Immature natural killer cell (primary cell): Measurements from ENCODE around the gene TAS2R60. TPM values are rescaled to one million over a fixed set of nuclear protein-coding genes. Genes with fewer than 3 reads are reported as not detected.
"Not testable (repeated sequence)": the region's sequence is repeated elsewhere in the genome, so short reads cannot be mapped to it uniquely, and the experiment has no call there.

Source experiments
- DNase-seq, 3 donors: peaks; one replicate each; pipeline ENCODE4 v3.0.0; 2022; ENCODE audit warnings: mixed read lengths in 1 of 3
- H3K27ac Mint-ChIP-seq, 6 donors: one replicate each; pipeline ENCODE4 v1.8.0; 2020; ENCODE audit warnings: mixed read lengths in 6 of 6, mild to moderate bottlenecking in 5 of 6, inconsistent platforms in 4 of 6, moderate library complexity in 3 of 6
- H3K27me3 Mint-ChIP-seq, 3 donors: one replicate each; pipeline ENCODE4 v1.8.0; 2020 to 2021; ENCODE audit warnings: low read depth in 3 of 3, mild to moderate bottlenecking in 3 of 3, mixed read lengths in 3 of 3, moderate library complexity in 3 of 3, inconsistent platforms in 1 of 3
- H3K36me3 Mint-ChIP-seq, 3 donors: one replicate each; pipeline ENCODE4 v1.8.0; 2020; ENCODE audit warnings: mixed read lengths in 3 of 3, inconsistent platforms in 2 of 3, mild to moderate bottlenecking in 2 of 3
- H3K4me1 Mint-ChIP-seq, 2 donors: one replicate each; pipeline ENCODE4 v1.8.0; 2020; ENCODE audit warnings: inconsistent platforms in 2 of 2, mild to moderate bottlenecking in 2 of 2, mixed read lengths in 2 of 2, moderate library complexity in 1 of 2
- H3K4me3 Mint-ChIP-seq, 5 donors: one replicate each; pipeline ENCODE4 v1.8.0; 2020; ENCODE audit warnings: mild to moderate bottlenecking in 5 of 5, mixed read lengths in 5 of 5, inconsistent platforms in 3 of 5, moderate library complexity in 3 of 5
- H3K9me3 Mint-ChIP-seq, 6 donors: one replicate each; pipeline ENCODE4 v1.8.0; 2020; ENCODE audit warnings: mild to moderate bottlenecking in 6 of 6, mixed read lengths in 6 of 6, inconsistent platforms in 4 of 6, moderate library complexity in 3 of 6
- polyA plus RNA-seq, 3 donors: library from polyadenylated mRNA; unstranded; fragments of 300-500 nt; fragmentation: Illumina TruSeq; gene quantifications; one replicate each; pipeline ENCODE4 v1.2.3, GENCODE V29; 2021

The TAS2R60 gene
- polyA plus RNA-seq, 3 donors from 2014 or later = not detected

- Mint-ChIP-seq H3K27ac (no peak overlapping the region), H3K9me3 (no peaks in the 10 kb centered on the region), H3K36me3 (no peaks in the 10 kb centered on the region), H3K27me3 (peaks cover 0 to 2% (median 0%) of the 10 kb centered on the region in 3 donors), H3K4me3 (no peak overlapping the region), H3K4me1 (no peaks in the 10 kb centered on the region)
- no peak for DNase-seq
These were observed 15.0 kb downstream of the TAS2R60 start for GRCh38 chr7:143458263-143458662.

DNA sequence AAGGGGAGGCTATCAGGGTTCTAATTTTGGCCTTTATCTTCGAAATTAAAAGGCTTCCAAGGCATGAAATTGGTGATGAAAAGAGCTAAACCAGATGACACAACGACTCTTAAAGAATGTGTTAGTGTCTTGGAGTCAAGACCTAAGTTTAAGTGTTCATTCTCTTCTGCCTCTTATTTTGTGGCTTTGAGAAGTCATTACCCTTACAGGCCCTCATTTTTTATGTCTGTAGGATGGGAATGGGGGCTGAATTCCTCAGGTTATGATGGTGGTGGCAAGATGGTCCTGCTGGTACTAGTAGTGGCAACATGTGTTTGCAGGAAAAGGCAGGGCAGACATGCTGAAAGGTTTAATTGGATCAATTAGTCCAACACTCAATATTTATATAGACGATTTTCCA, 15.4 kb downstream of the TAS2R60 start:
- Mint-ChIP-seq H3K9me3 (no peaks in the 10 kb centered on the region), H3K27me3 (peaks cover 0 to 2% (median 0%) of the 10 kb centered on the region in 3 donors), H3K4me1 (no peaks in the 10 kb centered on the region), H3K27ac (no peak overlapping the region), H3K36me3 (no peaks in the 10 kb centered on the region), H3K4me3 (no peak overlapping the region)
- DNase-seq = no peak

DNA sequence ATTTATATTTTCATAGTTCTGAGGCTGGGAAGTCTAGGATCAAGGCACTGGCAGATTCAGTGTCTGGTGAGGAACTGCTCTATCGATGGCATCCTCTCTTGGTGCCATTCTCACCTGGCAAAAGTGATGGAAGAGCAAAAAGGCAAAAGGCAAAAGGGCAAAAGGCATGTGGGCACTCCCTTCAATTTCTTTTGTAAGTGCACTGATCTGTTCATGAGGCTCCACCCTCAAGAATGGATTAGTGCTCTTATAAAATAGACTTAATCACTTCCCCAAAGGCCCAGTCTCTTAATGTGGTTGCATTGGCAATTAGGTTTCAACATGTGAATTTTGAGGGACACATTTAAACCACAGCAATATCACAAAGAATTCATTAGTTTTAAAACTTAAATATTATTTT, 16.1 kb downstream of the TAS2R60 start:
- H3K27ac Mint-ChIP-seq = no peak overlapping the region

GRCh38 chr7:143460271-143460979, 17.2 kb downstream of the TAS2R60 start:
- Mint-ChIP-seq H3K36me3 (no peaks in the 10 kb centered on the region), H3K4me3 (no peak overlapping the region), H3K27ac (no peak overlapping the region), H3K27me3 (peaks cover 0 to 3% (median 2%) of the 10 kb centered on the region in 3 donors), H3K9me3 (peaks cover 0 to 2% (median 0%) of the 10 kb centered on the region in 6 donors), H3K4me1 (no peaks in the 10 kb centered on the region)
- no peak for DNase-seq

More for the DNA sequence above, 16.1 kb downstream of the TAS2R60 start:
- H3K4me1 Mint-ChIP-seq = no peaks in the 10 kb centered on the region
- H3K4me3 Mint-ChIP-seq = no peak overlapping the region
- no peak for DNase-seq
- H3K27me3 Mint-ChIP-seq = peaks cover 0 to 2% (median 0%) of the 10 kb centered on the region in 3 donors
- no peaks in the 10 kb centered on the region for H3K36me3 Mint-ChIP-seq
- no peaks in the 10 kb centered on the region for H3K9me3 Mint-ChIP-seq

- Mint-ChIP-seq H3K4me1 (no peaks in the 10 kb centered on the region), H3K36me3 (no peaks in the 10 kb centered on the region), H3K27me3 (peaks cover 0 to 3% (median 2%) of the 10 kb centered on the region in 3 donors), H3K27ac (no peak overlapping the region), H3K9me3 (peaks cover 0 to 2% (median 0%) of the 10 kb centered on the region in 6 donors), H3K4me3 (no peak overlapping the region)
- DNase-seq = no peak
These were observed 18.8 kb downstream of the TAS2R60 start for GRCh38 chr7:143462045-143462444.

DNA sequence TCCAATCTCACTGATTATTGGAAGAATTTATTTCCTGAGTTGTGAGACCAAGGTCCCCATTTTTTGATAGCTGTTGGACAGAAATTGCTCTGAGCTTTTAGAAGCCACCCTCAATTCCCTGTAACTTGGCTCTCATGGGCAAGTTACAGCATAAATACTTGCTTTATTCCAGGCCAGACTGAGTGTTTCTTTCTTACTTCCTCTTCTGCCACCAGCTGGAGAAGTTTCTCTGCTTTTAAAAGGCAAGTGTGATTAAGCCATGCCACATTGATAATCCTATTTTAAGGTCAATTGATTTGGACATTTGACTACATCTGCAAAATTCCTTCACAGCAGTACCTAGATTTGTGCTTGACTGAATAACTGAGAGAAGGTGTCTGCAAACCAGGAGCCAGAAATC, 20.3 kb downstream of the TAS2R60 start:
- no peak for DNase-seq
- no peak overlapping the region for H3K27ac Mint-ChIP-seq
- peaks cover 0 to 4% (median 0%) of the 10 kb centered on the region in 6 donors for H3K9me3 Mint-ChIP-seq
- H3K4me1 Mint-ChIP-seq = no peaks in the 10 kb centered on the region
- no peak overlapping the region for H3K4me3 Mint-ChIP-seq
- H3K27me3 Mint-ChIP-seq = peaks cover 0 to 5% (median 2%) of the 10 kb centered on the region in 3 donors
- H3K36me3 Mint-ChIP-seq = peaks cover 0 to 3% (median 0%) of the 10 kb centered on the region in 3 donors

- Mint-ChIP-seq H3K27ac (no peak overlapping the region), H3K27me3 (peaks cover 0 to 5% (median 2%) of the 10 kb centered on the region in 3 donors), H3K4me3 (no peak overlapping the region), H3K9me3 (peaks cover 0 to 4% (median 0%) of the 10 kb centered on the region in 6 donors), H3K36me3 (peaks cover 0 to 3% (median 0%) of the 10 kb centered on the region in 3 donors), H3K4me1 (no peaks in the 10 kb centered on the region)
- no peak for DNase-seq
These were observed 20.7 kb downstream of the TAS2R60 start for GRCh38 chr7:143463957-143464356.

DNA sequence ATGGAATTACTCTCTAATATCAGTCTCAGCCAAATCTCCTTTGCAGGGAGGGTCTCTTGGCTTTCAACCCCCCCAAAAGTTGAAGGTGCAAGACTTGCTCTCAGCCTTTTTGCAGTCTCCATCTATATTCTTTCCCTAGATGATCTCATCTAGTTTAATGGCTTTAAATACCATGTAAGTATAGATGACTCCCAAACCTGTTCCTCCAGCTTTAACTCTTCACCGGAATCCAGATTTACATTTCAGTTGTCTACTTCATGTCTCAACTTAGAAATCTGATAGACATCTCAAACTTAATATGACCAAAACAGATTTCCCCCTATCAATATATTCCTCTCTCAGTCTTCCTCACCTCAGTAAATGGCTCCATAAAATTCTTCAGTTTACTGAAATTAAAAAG, 24.5 kb downstream of the TAS2R60 start:
- Mint-ChIP-seq H3K27ac (no peak overlapping the region), H3K36me3 (peaks cover 0 to 3% (median 0%) of the 10 kb centered on the region in 3 donors), H3K4me3 (no peak overlapping the region)

DNA sequence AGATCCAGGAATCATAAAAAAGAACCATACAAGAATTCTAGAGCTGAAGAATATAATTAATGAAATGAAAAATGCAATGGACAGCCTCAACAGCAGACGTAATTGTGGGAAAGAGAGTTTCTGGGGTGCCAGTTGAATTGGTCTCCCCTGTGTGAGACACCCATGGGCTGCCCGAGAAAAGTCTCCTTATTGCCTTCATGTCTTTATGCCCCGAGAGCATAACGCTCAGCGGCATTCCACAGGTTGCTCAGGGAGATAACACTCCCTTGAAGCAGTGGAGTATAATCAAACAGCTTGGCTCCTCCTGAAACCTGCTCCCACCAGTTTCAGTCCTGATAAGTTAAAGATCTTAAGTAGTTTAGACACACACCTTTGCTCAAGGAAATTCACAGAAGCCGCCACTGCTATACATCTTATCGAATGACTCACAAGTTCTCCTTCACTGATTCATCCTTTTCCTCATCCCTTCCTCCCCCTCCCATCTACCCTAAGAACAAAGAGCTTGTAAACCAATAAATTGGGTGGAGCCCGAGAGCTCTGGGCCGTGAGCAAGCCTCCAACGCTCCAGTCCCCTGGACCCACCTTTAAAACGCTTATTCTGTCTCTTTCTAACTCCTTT, 28.9 kb downstream of the TAS2R60 start:
- not testable (repeated sequence) for H3K4me1 Mint-ChIP-seq, DNase-seq, H3K27ac Mint-ChIP-seq, H3K4me3 Mint-ChIP-seq, H3K36me3 Mint-ChIP-seq
- Mint-ChIP-seq H3K27me3 (peaks cover 8 to 15% (median 9%) of the 10 kb centered on the region in 3 donors), H3K9me3 (peaks cover 0 to 12% (median 2%) of the 10 kb centered on the region in 6 donors)

More for the DNA sequence above, 24.5 kb downstream of the TAS2R60 start:
- H3K27me3 Mint-ChIP-seq = peaks cover 4 to 10% (median 9%) of the 10 kb centered on the region in 3 donors
- H3K9me3 Mint-ChIP-seq = peaks cover 0 to 12% (median 2%) of the 10 kb centered on the region in 6 donors
- no peak for DNase-seq
- no peaks in the 10 kb centered on the region for H3K4me1 Mint-ChIP-seq

DNA sequence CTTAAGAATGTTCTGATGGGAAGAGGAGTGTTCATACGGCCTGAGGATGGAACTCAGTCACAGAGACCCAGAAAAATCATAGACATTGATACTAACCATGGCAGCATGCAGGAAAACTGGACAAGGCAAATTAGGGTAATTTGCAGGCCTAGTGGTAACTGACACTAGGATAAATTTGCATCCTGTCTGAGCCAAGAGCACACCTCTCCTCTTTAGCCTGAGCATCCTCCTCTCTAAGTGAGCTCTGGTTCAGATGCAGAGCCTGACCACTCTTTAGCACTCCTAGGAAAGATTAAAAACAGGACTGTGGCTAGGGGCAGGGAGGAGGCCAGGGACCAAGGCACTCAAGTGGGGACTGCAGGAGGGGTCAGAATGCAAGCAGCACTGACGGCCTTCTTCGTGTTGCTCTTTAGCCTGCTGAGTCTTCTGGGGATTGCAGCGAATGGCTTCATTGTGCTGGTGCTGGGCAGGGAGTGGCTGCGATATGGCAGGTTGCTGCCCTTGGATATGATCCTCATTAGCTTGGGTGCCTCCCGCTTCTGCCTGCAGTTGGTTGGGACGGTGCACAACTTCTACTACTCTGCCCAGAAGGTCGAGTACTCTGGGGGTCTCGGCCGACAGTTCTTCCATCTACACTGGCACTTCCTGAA, 34.4 kb downstream of the TAS2R60 start, which contains the start of gene TAS2R41:
Gene TAS2R41 (plus strand): TSS at position 373 of the 650 bp plus-strand sequence. CDS start 0 bp downstream, at position 373.
- no peak for DNase-seq
- peaks cover 7 to 14% of the 10 kb centered on the region in 2 donors for H3K4me1 Mint-ChIP-seq
- H3K36me3 Mint-ChIP-seq = no peaks in the 10 kb centered on the region
- H3K27me3 Mint-ChIP-seq = peaks cover 1 to 6% (median 5%) of the 10 kb centered on the region in 3 donors
- H3K9me3 Mint-ChIP-seq = peaks cover 0 to 2% (median 0%) of the 10 kb centered on the region in 6 donors
- no peak within 1 kb of the TSS for H3K27ac Mint-ChIP-seq
- H3K4me3 Mint-ChIP-seq = no peak within 1 kb of the TSS

DNA sequence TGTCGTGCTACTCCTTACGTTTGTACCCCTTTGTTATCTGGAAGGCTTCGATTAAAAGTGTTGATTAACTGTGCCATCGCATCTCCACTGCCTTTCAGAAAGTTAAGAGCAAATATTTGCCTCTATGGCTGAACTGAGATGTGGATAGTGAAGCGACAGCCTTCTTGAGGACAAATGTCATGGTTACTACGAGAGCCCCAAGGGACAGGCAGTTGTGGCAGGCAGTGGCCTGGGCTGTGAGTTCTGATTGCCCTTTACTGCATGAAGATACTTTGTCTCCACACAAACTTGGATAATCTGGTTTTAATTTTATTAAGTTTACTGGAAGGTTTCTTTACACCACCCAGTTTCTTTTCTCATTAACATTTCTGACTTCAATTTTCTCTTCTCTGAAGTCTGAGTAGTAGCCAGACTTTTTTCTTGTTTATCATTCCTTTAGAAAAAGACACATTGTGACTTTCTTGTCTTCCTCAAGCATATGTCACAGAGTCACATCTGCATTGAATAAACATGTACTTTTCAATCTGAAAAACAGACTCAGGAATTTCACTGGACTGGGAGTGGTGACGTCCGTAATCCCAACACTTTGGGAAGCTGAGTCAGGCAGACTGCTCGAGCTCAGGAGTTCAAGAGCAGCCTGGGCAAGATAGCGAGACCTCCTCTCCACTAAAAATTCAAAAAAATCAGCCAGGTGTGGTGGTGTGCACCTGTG, 36.0 kb downstream of the TAS2R60 start:
- peaks cover 7 to 14% of the 10 kb centered on the region in 2 donors for H3K4me1 Mint-ChIP-seq
- peaks cover 1 to 5% (median 2%) of the 10 kb centered on the region in 3 donors for H3K27me3 Mint-ChIP-seq
- no peak for DNase-seq
- no peak overlapping the region for H3K4me3 Mint-ChIP-seq
- H3K9me3 Mint-ChIP-seq = peaks cover 0 to 2% (median 0%) of the 10 kb centered on the region in 6 donors
- no peaks in the 10 kb centered on the region for H3K36me3 Mint-ChIP-seq
- no peak overlapping the region for H3K27ac Mint-ChIP-seq

GRCh38 chr7:143480501-143480900, 37.2 kb downstream of the TAS2R60 start:
- H3K36me3 Mint-ChIP-seq = no peaks in the 10 kb centered on the region
- H3K27me3 Mint-ChIP-seq = no peaks in the 10 kb centered on the region
- H3K9me3 Mint-ChIP-seq = no peaks in the 10 kb centered on the region
- no peak overlapping the region for H3K4me3 Mint-ChIP-seq
- no peak overlapping the region for H3K27ac Mint-ChIP-seq
- peaks cover 7 to 14% of the 10 kb centered on the region in 2 donors for H3K4me1 Mint-ChIP-seq
- DNase-seq = no peak

GRCh38 chr7:143484119-143484518, 40.9 kb downstream of the TAS2R60 start:
- Mint-ChIP-seq H3K4me1 (peaks cover 7 to 14% of the 10 kb centered on the region in 2 donors), H3K27me3 (peaks cover 0 to 6% (median 5%) of the 10 kb centered on the region in 3 donors), H3K36me3 (no peaks in the 10 kb centered on the region), H3K9me3 (no peaks in the 10 kb centered on the region), H3K4me3 (no peak overlapping the region), H3K27ac (no peak overlapping the region)
- DNase-seq = no peak
